Prostate gland (tissue), 2 donors: ENCODE measurements around the gene ABCF2.

Source experiments
- CTCF ChIP-seq, 4 experiments: fragments of 200-600 bp in 2 of 4; fragments of 450-650 bp in 2 of 4; sonication (generic) in 2 of 4; IDR thresholded peaks; 1 replicate in 3 of 4; 2 replicates in 1 of 4; pipeline ENCODE4 v1.5.1; 2016 to 2019; ENCODE audit warnings: antibody characterized with exemption in 4 of 4, mild to moderate bottlenecking in 2 of 4, moderate library complexity in 2 of 4
- POLR2A ChIP-seq: fragments of 450-650 bp; IDR thresholded peaks from one replicate; pipeline ENCODE4 v1.6.1; 2016; ENCODE audit warnings: antibody characterized with exemption, mild to moderate bottlenecking
- POLR2AphosphoS5 ChIP-seq: sonication (generic); formaldehyde crosslinking; IDR thresholded peaks from one replicate; pipeline ENCODE4 v1.6.1; 2017; ENCODE audit warnings: antibody characterized with exemption

GRCh38 chr7:151205730-151206129 lies 21.3 kb downstream of the ABCF2 start:
- TF ChIP-seq POLR2A = no peak
- TF ChIP-seq CTCF (IDR thresholded peaks at IDR 0.05) = no peak
- no peak for TF ChIP-seq POLR2AphosphoS5
